ENCODE results near the gene OCIAD2.
"Not testable (repeated sequence)": the region's sequence is repeated elsewhere in the genome, so short reads cannot be mapped to it uniquely, and the experiment has no call there.

Gene OCIAD2

DNA sequence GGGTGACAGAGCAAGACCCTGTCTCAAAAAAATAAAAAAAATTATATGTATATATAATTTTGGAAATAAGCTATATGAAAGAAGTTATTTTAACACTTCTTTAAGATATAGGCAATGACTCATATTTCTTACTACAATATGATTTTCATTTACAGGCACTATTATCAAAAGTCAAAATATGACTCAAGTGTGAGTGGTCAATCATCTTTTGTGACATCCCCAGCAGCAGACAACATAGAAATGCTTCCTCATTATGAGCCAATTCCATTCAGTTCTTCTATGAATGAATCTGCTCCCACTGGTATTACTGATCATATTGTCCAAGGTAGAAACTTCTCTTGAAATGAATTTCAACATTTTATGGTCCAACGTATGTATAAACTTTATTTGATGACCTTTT lies 54.9 kb downstream of the OCIAD2 start:
- TF ChIP-seq, protein P1, sequence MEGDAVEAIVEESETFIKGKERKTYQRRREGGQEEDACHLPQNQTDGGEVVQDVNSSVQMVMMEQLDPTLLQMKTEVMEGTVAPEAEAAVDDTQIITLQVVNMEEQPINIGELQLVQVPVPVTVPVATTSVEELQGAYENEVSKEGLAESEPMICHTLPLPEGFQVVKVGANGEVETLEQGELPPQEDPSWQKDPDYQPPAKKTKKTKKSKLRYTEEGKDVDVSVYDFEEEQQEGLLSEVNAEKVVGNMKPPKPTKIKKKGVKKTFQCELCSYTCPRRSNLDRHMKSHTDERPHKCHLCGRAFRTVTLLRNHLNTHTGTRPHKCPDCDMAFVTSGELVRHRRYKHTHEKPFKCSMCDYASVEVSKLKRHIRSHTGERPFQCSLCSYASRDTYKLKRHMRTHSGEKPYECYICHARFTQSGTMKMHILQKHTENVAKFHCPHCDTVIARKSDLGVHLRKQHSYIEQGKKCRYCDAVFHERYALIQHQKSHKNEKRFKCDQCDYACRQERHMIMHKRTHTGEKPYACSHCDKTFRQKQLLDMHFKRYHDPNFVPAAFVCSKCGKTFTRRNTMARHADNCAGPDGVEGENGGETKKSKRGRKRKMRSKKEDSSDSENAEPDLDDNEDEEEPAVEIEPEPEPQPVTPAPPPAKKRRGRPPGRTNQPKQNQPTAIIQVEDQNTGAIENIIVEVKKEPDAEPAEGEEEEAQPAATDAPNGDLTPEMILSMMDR (conservative IDR thresholded peaks at IDR 0.05): no peak

GRCh38 chr4:48848799-48849198 lies 57.8 kb downstream of the OCIAD2 start:
- not testable (repeated sequence) for H3K27ac ChIP-seq

More for the DNA sequence above, 54.9 kb downstream of the OCIAD2 start:
- no peak overlapping the region for H3K27ac ChIP-seq

- TF ChIP-seq, protein P1 (conservative IDR thresholded peaks at IDR 0.05): no peak
- H3K27ac ChIP-seq: no peak overlapping the region
Measured at GRCh38 chr4:48844843-48845242, 61.7 kb downstream of the OCIAD2 start.

DNA sequence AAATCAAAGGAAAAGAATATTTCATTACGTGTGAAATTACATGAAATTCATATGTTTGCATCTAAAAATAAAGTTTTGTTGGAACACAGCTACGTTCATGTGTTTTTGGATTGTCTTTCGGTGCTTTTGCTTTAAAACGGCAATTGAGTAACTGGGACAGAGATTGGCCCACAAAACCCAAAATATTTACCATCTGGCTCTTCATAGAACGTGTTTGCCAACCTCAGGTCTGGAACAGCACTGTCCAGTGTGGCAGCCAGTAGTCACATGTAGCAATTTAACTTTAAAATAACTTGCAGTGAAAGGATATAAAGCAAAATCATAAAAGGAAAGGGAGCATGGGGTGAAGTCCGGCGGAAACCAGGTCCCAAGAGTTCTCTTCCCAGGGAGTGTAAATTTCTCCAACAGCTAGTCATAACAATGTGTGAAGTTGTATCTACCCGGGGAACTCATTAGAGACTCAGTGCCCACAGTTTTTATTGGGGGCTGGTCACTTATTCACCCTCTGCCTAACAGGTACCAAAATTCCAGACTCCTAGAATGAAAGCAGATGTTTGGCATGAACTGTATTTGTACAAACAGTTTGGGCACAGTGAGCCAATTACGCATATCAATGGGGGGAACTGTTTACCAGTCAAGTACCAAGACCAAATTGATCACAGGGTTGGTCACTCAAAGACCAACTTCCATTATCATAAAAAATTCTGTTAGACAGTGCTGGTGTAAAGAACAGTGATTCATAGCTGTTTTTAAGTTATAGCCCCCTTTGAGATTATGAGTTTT lies 65.3 kb downstream of the OCIAD2 start:
- TF ChIP-seq, protein P1 (conservative IDR thresholded peaks at IDR 0.05): no peak
- H3K27ac ChIP-seq: no peak overlapping the region

DNA sequence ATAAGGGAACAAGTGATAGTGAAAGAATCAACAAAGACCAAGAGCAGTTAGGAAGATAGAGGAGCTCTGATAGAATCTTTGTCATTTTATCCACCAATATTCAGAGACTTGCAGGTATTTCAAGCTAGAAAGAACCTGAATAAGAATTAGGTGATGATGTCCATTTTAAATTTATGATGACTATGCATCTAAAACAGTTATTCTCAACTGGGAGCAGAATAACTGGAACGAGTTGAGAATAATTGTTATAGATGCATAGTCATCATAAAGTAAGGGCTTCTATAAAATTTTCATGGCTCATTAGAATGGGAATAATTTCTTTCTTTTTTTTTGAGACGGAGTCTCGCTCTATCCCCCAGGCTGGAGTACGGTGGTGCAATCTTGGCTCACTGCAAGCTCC lies 69.9 kb downstream of the OCIAD2 start:
- TF ChIP-seq, protein P1 (conservative IDR thresholded peaks at IDR 0.05): no peak
- H3K27ac ChIP-seq: no peak overlapping the region

All from VCaP (cell line).